ENCODE results near the gene NFKBIL1. TPM values are rescaled to one million over a fixed set of nuclear protein-coding genes. Genes with fewer than 3 reads are reported as not detected.

NFKBIL1 gene
- total and polyA plus RNA-seq, 9 of the 15 experiments (the other 6 are each of a cell fraction or from before 2014, with no cell fraction given) = 0.49 to 33.1 (median 7.6) TPM

DNA sequence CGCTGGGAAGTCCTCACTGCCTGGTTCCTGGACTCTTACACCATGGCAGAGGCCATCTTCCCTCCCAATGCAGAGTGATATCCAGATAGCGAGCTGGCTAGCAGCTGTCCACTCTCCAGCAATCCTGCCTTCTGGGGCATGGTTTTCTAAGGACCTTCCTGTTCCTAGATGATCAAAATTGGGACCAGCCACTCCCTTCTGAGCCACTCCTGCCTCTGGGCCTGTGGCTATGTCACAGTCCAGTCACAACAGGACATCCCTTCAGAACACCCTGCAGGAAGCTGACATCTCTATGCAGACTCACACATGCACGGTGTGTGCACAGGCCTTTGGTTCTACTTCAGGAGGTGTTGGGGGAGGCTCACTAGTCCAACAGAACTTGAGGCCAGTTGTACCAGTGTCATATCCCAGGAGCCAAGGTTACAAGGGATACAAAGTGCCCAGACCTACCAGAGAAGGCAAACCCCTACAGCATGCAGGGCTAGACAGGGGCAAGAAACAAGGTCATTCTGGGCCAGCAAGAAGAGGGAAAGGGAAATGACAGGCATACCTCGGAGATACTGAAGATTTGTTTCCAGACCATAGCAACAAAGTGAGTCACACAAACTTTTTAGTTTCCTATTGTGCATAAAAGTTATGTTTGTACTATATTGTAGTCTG lies 21.3 kb upstream of the NFKBIL1 start (continued):
- TF ChIP-seq, protein P1, sequence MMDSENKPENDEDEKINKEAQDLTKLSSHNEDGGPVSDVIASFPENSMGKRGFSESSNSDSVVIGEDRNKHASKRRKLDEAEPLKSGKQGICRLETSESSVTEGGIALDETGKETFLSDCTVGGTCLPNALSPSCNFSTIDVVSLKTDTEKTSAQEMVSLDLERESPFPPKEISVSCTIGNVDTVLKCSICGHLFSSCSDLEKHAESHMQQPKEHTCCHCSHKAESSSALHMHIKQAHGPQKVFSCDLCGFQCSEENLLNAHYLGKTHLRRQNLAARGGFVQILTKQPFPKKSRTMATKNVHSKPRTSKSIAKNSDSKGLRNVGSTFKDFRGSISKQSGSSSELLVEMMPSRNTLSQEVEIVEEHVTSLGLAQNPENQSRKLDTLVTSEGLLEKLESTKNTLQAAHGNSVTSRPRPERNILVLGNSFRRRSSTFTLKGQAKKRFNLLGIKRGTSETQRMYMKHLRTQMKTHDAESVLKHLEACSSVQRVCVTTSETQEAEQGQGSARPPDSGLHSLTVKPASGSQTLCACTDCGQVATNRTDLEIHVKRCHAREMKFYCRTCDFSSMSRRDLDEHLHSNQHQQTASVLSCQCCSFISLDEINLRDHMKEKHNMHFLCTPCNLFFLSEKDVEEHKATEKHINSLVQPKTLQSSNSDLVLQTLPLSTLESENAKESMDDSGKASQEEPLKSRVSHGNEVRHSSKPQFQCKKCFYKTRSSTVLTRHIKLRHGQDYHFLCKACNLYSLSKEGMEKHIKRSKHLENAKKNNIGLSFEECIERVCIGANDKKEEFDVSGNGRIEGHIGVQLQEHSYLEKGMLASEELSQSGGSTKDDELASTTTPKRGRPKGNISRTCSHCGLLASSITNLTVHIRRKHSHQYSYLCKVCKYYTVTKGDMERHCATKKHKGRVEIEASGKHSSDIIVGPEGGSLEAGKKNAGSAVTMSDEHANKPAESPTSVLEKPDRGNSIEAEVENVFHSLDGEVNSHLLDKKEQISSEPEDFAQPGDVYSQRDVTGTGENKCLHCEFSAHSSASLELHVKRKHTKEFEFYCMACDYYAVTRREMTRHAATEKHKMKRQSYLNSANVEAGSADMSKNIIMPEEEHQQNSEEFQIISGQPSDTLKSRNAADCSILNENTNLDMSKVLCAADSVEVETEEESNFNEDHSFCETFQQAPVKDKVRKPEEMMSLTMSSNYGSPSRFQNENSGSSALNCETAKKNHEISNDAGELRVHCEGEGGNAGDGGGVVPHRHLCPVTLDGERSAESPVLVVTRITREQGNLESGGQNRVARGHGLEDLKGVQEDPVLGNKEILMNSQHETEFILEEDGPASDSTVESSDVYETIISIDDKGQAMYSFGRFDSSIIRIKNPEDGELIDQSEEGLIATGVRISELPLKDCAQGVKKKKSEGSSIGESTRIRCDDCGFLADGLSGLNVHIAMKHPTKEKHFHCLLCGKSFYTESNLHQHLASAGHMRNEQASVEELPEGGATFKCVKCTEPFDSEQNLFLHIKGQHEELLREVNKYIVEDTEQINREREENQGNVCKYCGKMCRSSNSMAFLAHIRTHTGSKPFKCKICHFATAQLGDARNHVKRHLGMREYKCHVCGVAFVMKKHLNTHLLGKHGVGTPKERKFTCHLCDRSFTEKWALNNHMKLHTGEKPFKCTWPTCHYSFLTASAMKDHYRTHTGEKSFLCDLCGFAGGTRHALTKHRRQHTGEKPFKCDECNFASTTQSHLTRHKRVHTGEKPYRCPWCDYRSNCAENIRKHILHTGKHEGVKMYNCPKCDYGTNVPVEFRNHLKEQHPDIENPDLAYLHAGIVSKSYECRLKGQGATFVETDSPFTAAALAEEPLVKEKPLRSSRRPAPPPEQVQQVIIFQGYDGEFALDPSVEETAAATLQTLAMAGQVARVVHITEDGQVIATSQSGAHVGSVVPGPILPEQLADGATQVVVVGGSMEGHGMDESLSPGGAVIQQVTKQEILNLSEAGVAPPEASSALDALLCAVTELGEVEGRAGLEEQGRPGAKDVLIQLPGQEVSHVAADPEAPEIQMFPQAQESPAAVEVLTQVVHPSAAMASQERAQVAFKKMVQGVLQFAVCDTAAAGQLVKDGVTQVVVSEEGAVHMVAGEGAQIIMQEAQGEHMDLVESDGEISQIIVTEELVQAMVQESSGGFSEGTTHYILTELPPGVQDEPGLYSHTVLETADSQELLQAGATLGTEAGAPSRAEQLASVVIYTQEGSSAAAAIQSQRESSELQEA (IDR thresholded peaks at IDR 0.05; ENCODE audit: low read depth) = no peak
- TF ChIP-seq MTA2 (IDR thresholded peaks at IDR 0.05; ENCODE audit: low read depth) (no peak), ZNF77 (CRISPR knock-in tag; IDR thresholded peaks at IDR 0.05) (no peak), ZNF668 (CRISPR knock-in tag; IDR thresholded peaks at IDR 0.05) (no peak), CEBPB (tag; IDR thresholded peaks at IDR 0.05) (no peak), PTTG1 (tag; IDR thresholded peaks at IDR 0.05; ENCODE audit: low read depth) (no peak), YBX1 (IDR thresholded peaks at IDR 0.05) (no peak), RBBP5 (IDR thresholded peaks at IDR 0.05; ENCODE audit: borderline replicate concordance, insufficient read depth, low read length, poor library complexity, severe bottlenecking) (peak; percentile 41), DDX20 (tag; IDR thresholded peaks at IDR 0.05; ENCODE audit: low read depth) (no peak), ETV6 (IDR thresholded peaks at IDR 0.05; ENCODE audit: borderline replicate concordance in 1 of 2, low read depth in 2 of 2, low read length in 1 of 2) (no peak), ETV6 (CRISPR knock-in tag; IDR thresholded peaks at IDR 0.05; ENCODE audit: borderline replicate concordance) (no peak), GATAD2B (IDR thresholded peaks at IDR 0.05; ENCODE audit: borderline replicate concordance) (no peak), ZNF695 (CRISPR knock-in tag; IDR thresholded peaks at IDR 0.05) (no peak), FOXP1 (CRISPR knock-in tag; IDR thresholded peaks at IDR 0.05) (peak; percentile 86)
- TF ChIP-seq, protein P2, sequence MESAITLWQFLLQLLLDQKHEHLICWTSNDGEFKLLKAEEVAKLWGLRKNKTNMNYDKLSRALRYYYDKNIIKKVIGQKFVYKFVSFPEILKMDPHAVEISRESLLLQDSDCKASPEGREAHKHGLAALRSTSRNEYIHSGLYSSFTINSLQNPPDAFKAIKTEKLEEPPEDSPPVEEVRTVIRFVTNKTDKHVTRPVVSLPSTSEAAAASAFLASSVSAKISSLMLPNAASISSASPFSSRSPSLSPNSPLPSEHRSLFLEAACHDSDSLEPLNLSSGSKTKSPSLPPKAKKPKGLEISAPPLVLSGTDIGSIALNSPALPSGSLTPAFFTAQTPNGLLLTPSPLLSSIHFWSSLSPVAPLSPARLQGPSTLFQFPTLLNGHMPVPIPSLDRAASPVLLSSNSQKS (CRISPR knock-in tag; IDR thresholded peaks at IDR 0.05) = no peak
- TF ChIP-seq, protein P3, sequence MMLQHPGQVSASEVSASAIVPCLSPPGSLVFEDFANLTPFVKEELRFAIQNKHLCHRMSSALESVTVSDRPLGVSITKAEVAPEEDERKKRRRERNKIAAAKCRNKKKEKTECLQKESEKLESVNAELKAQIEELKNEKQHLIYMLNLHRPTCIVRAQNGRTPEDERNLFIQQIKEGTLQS (IDR thresholded peaks at IDR 0.05) = peak; percentile 37; the same call in 1 of the 2 replicates
- TF ChIP-seq, protein P3 (CRISPR knock-in tag; conservative IDR thresholded peaks at IDR 0.05) = no peak
- TF ChIP-seq, protein P4, sequence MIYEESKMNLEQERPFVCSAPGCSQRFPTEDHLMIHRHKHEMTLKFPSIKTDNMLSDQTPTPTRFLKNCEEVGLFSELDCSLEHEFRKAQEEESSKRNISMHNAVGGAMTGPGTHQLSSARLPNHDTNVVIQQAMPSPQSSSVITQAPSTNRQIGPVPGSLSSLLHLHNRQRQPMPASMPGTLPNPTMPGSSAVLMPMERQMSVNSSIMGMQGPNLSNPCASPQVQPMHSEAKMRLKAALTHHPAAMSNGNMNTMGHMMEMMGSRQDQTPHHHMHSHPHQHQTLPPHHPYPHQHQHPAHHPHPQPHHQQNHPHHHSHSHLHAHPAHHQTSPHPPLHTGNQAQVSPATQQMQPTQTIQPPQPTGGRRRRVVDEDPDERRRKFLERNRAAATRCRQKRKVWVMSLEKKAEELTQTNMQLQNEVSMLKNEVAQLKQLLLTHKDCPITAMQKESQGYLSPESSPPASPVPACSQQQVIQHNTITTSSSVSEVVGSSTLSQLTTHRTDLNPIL (CRISPR knock-in tag; IDR thresholded peaks at IDR 0.05) = no peak
